Esophagus squamous epithelium (tissue), 4 donors: ENCODE data around the gene ARHGEF12.

ENCODE experiments used
- CTCF ChIP-seq, 6 experiments: fragments of 450-650 bp in 4 of 6; fragments of 200-600 bp in 2 of 6; sonication (generic) in 2 of 6; IDR thresholded peaks; one replicate each; pipeline ENCODE4 v1.5.1; 2016 to 2019; ENCODE audit warnings: antibody characterized with exemption in 6 of 6, mild to moderate bottlenecking in 4 of 6, moderate library complexity in 4 of 6
- POLR2A ChIP-seq, 4 donors: fragments of 450-650 bp; IDR thresholded peaks; one replicate each; pipeline ENCODE4 v1.6.1; 2017; ENCODE audit warnings: antibody characterized with exemption in 4 of 4, mild to moderate bottlenecking in 4 of 4, moderate library complexity in 3 of 4

- TF ChIP-seq CTCF (IDR thresholded peaks at IDR 0.05), result no peak
- TF ChIP-seq POLR2A (IDR thresholded peaks at IDR 0.05), result no peak
These were observed 6.7 kb upstream of the ARHGEF12 start for GRCh38 chr11:120329556-120329955.
